RWPE2 (cell line): Measurements from ENCODE around the gene NOCT.
"Not testable (repeated sequence)": the region's sequence is repeated elsewhere in the genome, so short reads cannot be mapped to it uniquely, and the experiment has no call there.

Experiments used
- ATAC-seq: fragments of 200-7000 bp; cut with Tn5 transposase; 3 replicates; pipeline ENCODE4 v1.9.1; 2021; ENCODE audit warnings: low read depth
- DNase-seq: peaks from one replicate; pipeline ENCODE4 v3.0.0-alpha.2; 2020; ENCODE audit warnings: low spot score
- H3K27ac ChIP-seq: fragments of 450-650 bp; 2 replicates; pipeline ENCODE4 v1.5.1; 2017; ENCODE audit warnings: mild to moderate bottlenecking; ENCODE audit not compliant: poor library complexity, severe bottlenecking
- H3K27me3 ChIP-seq: fragments of 250-450 bp; sonication (Bioruptor Pico); 2 replicates; pipeline ENCODE4 v1.5.1; 2021; ENCODE audit warnings: mild to moderate bottlenecking, moderate library complexity; ENCODE audit not compliant: insufficient read depth, poor library complexity, severe bottlenecking
- H3K36me3 ChIP-seq: fragments of 250-450 bp; sonication (Bioruptor Pico); 2 replicates; pipeline ENCODE4 v1.5.1; 2020; ENCODE audit warnings: low read depth, mild to moderate bottlenecking, moderate library complexity
- H3K4me1 ChIP-seq: fragments of 250-450 bp; sonication (Bioruptor Pico); 2 replicates; pipeline ENCODE4 v1.5.1; 2021; ENCODE audit warnings: mild to moderate bottlenecking, moderate library complexity; ENCODE audit not compliant: insufficient read depth, poor library complexity, severe bottlenecking
- H3K4me3 ChIP-seq: fragments of 250-450 bp; sonication (Bioruptor Pico); 2 replicates; pipeline ENCODE4 v1.5.1; 2021; ENCODE audit warnings: mild to moderate bottlenecking, moderate library complexity; ENCODE audit not compliant: severe bottlenecking
- H3K9me3 ChIP-seq: fragments of 250-450 bp; sonication (Bioruptor Pico); 2 replicates; pipeline ENCODE4 v1.5.1; 2021; ENCODE audit warnings: mild to moderate bottlenecking, moderate library complexity; ENCODE audit not compliant: severe bottlenecking
- TF ChIP-seq, protein P1 (sequence below): fragments of 450-650 bp; IDR thresholded peaks from one replicate; pipeline ENCODE4 v1.5.1; 2017; ENCODE audit warnings: mild to moderate bottlenecking, moderate library complexity; ENCODE audit not compliant: poor library complexity, severe bottlenecking

NOCT gene

DNA sequence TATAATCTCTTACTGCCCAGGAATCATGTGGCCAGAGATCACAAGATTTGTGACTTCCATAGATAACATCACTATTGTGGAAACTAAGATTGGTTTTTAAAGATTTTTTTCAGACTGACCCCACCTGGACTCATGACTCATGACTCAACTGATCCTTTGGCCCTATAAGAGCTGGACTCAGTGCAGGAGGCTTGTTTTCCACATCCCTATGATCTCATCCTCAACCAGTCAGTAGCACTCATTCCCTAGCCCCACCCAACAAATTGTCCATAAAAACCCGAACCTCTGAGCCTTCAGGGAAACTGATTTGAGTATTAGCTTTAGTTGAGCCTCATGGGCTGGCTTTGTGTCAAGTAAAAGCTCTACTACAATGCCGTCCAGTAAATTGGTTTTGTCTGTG lies 7.9 kb upstream of the NOCT start:
- no peaks in the 10 kb centered on the region for H3K27me3 ChIP-seq
- H3K9me3 ChIP-seq = no peaks in the 10 kb centered on the region
- ATAC-seq = no peak
- TF ChIP-seq, protein P1, sequence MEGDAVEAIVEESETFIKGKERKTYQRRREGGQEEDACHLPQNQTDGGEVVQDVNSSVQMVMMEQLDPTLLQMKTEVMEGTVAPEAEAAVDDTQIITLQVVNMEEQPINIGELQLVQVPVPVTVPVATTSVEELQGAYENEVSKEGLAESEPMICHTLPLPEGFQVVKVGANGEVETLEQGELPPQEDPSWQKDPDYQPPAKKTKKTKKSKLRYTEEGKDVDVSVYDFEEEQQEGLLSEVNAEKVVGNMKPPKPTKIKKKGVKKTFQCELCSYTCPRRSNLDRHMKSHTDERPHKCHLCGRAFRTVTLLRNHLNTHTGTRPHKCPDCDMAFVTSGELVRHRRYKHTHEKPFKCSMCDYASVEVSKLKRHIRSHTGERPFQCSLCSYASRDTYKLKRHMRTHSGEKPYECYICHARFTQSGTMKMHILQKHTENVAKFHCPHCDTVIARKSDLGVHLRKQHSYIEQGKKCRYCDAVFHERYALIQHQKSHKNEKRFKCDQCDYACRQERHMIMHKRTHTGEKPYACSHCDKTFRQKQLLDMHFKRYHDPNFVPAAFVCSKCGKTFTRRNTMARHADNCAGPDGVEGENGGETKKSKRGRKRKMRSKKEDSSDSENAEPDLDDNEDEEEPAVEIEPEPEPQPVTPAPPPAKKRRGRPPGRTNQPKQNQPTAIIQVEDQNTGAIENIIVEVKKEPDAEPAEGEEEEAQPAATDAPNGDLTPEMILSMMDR = no peak
- H3K4me1 ChIP-seq = no peaks in the 10 kb centered on the region
- no peaks in the 10 kb centered on the region for H3K36me3 ChIP-seq
- no peak for DNase-seq
- no peak overlapping the region for H3K27ac ChIP-seq
- H3K4me3 ChIP-seq = no peak overlapping the region

DNA sequence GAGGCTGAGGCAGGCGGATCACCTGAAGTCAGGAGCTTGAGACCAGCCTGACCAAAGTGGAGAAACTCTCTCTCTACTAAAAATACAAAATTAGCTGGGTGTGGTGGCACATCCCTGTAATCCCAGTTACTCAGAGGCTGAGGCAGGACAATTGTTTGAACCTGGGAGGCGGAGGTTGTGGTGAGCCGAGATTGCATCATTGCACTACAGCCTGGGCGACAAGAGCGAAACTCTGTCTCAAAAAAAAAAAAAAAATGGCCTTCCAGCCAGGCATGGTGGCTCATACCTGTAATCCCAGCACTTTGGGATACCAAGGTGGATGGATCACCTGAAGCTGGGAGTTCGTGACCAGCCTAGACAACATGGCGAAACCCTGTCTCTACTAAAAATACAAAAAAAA lies 7.3 kb upstream of the NOCT start:
- ATAC-seq, DNase-seq, H3K4me1 ChIP-seq, H3K4me3 ChIP-seq, H3K36me3 ChIP-seq, H3K27ac ChIP-seq, H3K27me3 ChIP-seq, H3K9me3 ChIP-seq: not testable (repeated sequence)

DNA sequence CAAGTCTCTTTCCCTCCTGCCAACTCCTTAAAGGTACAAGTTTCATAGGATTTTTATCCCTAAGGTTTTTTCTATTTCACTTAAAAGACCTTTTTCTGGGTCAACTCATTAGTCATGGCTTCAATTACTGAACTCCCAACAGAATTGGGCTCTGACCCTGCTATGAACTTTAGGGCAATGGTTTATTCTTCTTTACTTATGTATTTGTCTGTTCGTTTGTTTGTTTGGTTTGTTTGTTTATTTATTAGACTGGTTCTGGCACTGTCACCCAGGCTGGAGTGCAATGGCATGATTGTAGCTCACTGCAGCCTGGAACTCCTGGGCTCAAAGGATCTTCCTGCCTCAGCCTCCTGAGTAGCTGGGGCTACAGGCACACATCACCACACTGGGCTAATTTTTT lies 5.9 kb upstream of the NOCT start:
- peaks cover 9% of the 10 kb centered on the region for H3K4me1 ChIP-seq
- TF ChIP-seq, protein P1 = no peak
- H3K36me3 ChIP-seq = no peaks in the 10 kb centered on the region
- ATAC-seq (no peak), DNase-seq (no peak)
- no peaks in the 10 kb centered on the region for H3K9me3 ChIP-seq
- no peak overlapping the region for H3K4me3 ChIP-seq
- no peak overlapping the region for H3K27ac ChIP-seq
- no peaks in the 10 kb centered on the region for H3K27me3 ChIP-seq

DNA sequence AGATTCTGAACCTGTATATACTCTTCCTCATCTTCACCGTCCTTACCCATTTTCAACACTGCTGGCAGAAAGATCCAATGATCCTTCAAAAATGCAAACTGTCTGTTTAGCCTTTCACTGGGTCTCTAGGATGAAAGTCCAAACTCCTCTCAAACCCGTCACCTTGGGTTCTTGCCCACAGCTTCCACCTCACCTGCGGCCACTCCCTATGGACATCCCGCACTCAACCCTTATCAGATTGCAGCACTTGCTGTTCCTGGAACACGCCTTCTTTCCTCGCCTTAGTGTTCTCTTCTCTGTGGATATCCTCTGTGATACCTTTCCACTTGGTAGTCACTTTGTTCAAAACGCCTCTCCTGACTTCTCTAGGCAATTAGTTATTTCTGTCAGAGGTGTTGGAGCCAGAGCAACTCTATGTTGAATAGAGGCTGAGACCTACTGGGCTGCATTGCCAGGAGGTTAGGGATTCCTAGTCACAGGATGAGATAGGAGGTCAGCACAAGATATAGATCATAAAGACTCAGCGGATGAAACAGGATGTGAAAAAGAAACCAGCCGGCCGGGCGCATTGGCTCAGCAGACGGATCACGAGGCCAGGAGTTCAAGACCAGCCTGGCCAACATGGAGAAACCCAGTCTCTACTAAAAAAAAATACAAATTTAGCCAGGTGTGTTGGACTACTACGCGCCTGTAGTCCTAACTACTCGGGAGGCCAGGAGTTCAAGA lies 4.2 kb upstream of the NOCT start:
- no peaks in the 10 kb centered on the region for H3K36me3 ChIP-seq
- no peak overlapping the region for H3K27ac ChIP-seq
- H3K4me1 ChIP-seq = peaks cover 15% of the 10 kb centered on the region
- H3K9me3 ChIP-seq = no peaks in the 10 kb centered on the region
- H3K27me3 ChIP-seq = no peaks in the 10 kb centered on the region
- H3K4me3 ChIP-seq = no peak overlapping the region
- TF ChIP-seq, protein P1 = no peak
- no peak for ATAC-seq
- no peak for DNase-seq

DNA sequence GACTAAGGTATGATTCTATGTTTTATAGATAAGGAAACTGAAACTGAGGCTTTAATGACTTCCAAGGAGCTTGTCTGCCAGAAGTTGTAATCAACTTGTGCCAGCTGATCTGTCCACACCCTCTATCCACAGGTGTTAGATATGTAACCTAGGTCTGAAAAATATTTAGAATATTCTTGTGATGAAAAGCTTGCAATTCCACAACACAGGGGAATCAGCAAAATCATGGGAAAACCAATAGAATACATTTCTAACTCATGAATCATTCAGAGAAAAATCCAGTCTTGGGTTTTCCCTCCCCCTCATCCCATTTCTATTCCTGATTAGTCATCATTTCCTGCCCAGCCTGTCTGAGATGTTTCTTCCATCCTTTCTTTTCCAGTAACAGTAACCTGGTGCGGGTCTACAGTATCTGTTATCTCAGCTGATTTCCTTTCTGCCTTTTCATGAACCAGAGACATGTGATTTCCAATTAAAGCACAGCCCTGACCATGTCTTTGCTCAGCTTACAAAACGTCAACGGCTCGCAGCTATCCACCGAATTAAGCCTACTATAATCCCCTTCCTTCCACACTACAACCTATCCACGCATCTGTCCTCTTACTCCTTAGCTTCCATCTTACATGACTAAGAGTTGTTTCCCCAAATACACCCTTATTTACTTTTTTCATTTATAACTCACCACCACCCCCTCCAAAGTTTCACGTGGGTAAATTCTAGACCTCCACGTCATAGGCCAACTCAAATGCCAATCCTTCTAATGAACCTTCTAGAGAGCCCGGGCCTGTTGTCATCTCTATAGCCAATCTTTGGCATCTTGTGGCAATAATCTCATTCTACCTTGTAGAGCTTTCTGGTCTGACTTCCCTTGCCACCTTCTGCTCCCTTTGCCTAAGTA lies 961 bp upstream of the NOCT start:
- no peak for DNase-seq
- TF ChIP-seq, protein P1 = no peak
- Histone ChIP-seq H3K27ac (peak overlapping the region; percentile 98), H3K9me3 (no peaks in the 10 kb centered on the region), H3K4me3 (peak overlapping the region; percentile 87), H3K27me3 (no peaks in the 10 kb centered on the region), H3K4me1 (peaks cover 20% of the 10 kb centered on the region), H3K36me3 (peaks cover 9% of the 10 kb centered on the region)
- peak; percentile 63 for ATAC-seq
